HG03045 (cell line): ENCODE data around the gene PCSK2.

ENCODE experiments used
- ATAC-seq: cut with Tn5 transposase; IDR thresholded peaks from one replicate; pipeline ENCODE4 v1.9.1; 2021; ENCODE audit warnings: mild to moderate bottlenecking, moderate library complexity; ENCODE audit not compliant: unreplicated experiment

Gene PCSK2

GRCh38 chr20:17327185-17328148, 100.6 kb downstream of the PCSK2 start:
- no peak for ATAC-seq

GRCh38 chr20:17334932-17335331, 108.1 kb downstream of the PCSK2 start:
- ATAC-seq, result no peak

- ATAC-seq, result no peak
These were observed 112.2 kb downstream of the PCSK2 start for GRCh38 chr20:17339000-17339399.

- no peak for ATAC-seq
These were observed 116.3 kb downstream of the PCSK2 start for GRCh38 chr20:17343091-17343490.

GRCh38 chr20:17343656-17344452, 117.0 kb downstream of the PCSK2 start:
- ATAC-seq, result no peak

- ATAC-seq, result no peak
These were observed 118.0 kb downstream of the PCSK2 start for GRCh38 chr20:17344790-17345189.

GRCh38 chr20:17345321-17345720, 118.5 kb downstream of the PCSK2 start:
- no peak for ATAC-seq

- ATAC-seq, result no peak
These were observed 123.5 kb downstream of the PCSK2 start for GRCh38 chr20:17350321-17350720.

GRCh38 chr20:17357238-17357637, 130.4 kb downstream of the PCSK2 start:
- ATAC-seq, result no peak

- no peak for ATAC-seq
These were observed 132.0 kb downstream of the PCSK2 start for GRCh38 chr20:17358854-17359253.

- ATAC-seq, result no peak
These were observed 137.8 kb downstream of the PCSK2 start for GRCh38 chr20:17364681-17365080.

GRCh38 chr20:17365831-17366230, 139.0 kb downstream of the PCSK2 start:
- no peak for ATAC-seq

GRCh38 chr20:17369506-17369905, 142.7 kb downstream of the PCSK2 start:
- ATAC-seq, result no peak

- no peak for ATAC-seq
These were observed 146.1 kb downstream of the PCSK2 start for GRCh38 chr20:17372806-17373440.

- ATAC-seq, result no peak
These were observed 147.2 kb downstream of the PCSK2 start for GRCh38 chr20:17374086-17374485.

- no peak for ATAC-seq
These were observed 149.2 kb downstream of the PCSK2 start for GRCh38 chr20:17376031-17376430.

GRCh38 chr20:17377231-17377630, 150.4 kb downstream of the PCSK2 start:
- no peak for ATAC-seq

- ATAC-seq, result no peak
These were observed 152.8 kb downstream of the PCSK2 start for GRCh38 chr20:17379651-17380050.

- ATAC-seq, result no peak
These were observed 154.0 kb downstream of the PCSK2 start for GRCh38 chr20:17380801-17381200.

- no peak for ATAC-seq
These were observed 154.9 kb downstream of the PCSK2 start for GRCh38 chr20:17381724-17382123.

- ATAC-seq, result no peak
These were observed 159.0 kb downstream of the PCSK2 start for GRCh38 chr20:17385798-17386197.
